ENCODE measurements around the gene CENPN. TPM values are rescaled to one million over a fixed set of nuclear protein-coding genes. Genes with fewer than 3 reads are reported as not detected.

Gene CENPN
- total and polyA plus RNA-seq, 10 of the 15 experiments (the other 5 are each of a cell fraction or from before 2014, with no cell fraction given): 39.8 to 143 (median 66.8) TPM

- Histone ChIP-seq H3K9me3 (replicated peaks; ENCODE audit: control insufficient read depth, insufficient read depth, low read length) (no peaks in the 10 kb centered on the region; the same call in 2 of the 3 replicates), H3K27ac (ENCODE audit: control insufficient read depth, insufficient read depth) (no peak overlapping the region), H3K79me2 (ENCODE audit: control insufficient read depth, insufficient read depth, low read length) (peaks cover 2% of the 10 kb centered on the region; the same call in 1 of the 2 replicates), H4K20me1 (ENCODE audit: control insufficient read depth, insufficient read depth) (no peaks in the 10 kb centered on the region), H3K4me1 (ENCODE audit: control insufficient read depth, insufficient read depth, low read length) (no peaks in the 10 kb centered on the region), H2AFZ (ENCODE audit: control insufficient read depth, low read depth, low read length) (no peak overlapping the region), H3K27me3 (replicated peaks in 1 of 2; ENCODE audit: control insufficient read depth in 2 of 2, insufficient read depth in 2 of 2, low read length in 1 of 2) (no peaks in the 10 kb centered on the region), H3K36me3 (ENCODE audit: control insufficient read depth in 2 of 2, insufficient read depth in 2 of 2, low read length in 1 of 2) (peaks cover 0 to 18% of the 10 kb centered on the region in 2 experiments; a peak in 1 of 4 replicates), H3K9ac (ENCODE audit: control insufficient read depth, insufficient read depth, low read length) (no peak overlapping the region), H3K4me2 (ENCODE audit: control insufficient read depth, insufficient read depth) (no peak overlapping the region), H3K4me3 (no peak overlapping the region)
- WGBS (ENCODE audit: insufficient coverage, insufficient replicate concordance, low lambda C conversion rate, missing lambda C conversion rate): 76% methylated on average over 2 of the region's 2 CpGs
- ChIA-PET CTCF (interaction anchor here (0.6 to 1.0 kb wide), 3 partner anchors 25 to 79 kb away, joined by 3 to 4 read pairs (median 3); no protein-coding TSS in a partner anchor), RAD21 (ENCODE audit: unreplicated experiment) (no interaction called here), SMC1A (ENCODE audit: uncharacterized antibody, unreplicated experiment) (no interaction called here), POLR2A (no interaction called here)
- BruUV-seq (replicated peaks): no TSS peak
- in situ Hi-C loops (cut with MboI) (no loop called here), intact Hi-C loops (cut with micrococcal nuclease; ENCODE audit: unreplicated experiment) (no loop called here)
- FAIRE-seq (no peak), DNase-seq (ENCODE audit: low read depth, low spot score) (no peak), ATAC-seq (no peak)
- TF ChIP-seq, protein P1, sequence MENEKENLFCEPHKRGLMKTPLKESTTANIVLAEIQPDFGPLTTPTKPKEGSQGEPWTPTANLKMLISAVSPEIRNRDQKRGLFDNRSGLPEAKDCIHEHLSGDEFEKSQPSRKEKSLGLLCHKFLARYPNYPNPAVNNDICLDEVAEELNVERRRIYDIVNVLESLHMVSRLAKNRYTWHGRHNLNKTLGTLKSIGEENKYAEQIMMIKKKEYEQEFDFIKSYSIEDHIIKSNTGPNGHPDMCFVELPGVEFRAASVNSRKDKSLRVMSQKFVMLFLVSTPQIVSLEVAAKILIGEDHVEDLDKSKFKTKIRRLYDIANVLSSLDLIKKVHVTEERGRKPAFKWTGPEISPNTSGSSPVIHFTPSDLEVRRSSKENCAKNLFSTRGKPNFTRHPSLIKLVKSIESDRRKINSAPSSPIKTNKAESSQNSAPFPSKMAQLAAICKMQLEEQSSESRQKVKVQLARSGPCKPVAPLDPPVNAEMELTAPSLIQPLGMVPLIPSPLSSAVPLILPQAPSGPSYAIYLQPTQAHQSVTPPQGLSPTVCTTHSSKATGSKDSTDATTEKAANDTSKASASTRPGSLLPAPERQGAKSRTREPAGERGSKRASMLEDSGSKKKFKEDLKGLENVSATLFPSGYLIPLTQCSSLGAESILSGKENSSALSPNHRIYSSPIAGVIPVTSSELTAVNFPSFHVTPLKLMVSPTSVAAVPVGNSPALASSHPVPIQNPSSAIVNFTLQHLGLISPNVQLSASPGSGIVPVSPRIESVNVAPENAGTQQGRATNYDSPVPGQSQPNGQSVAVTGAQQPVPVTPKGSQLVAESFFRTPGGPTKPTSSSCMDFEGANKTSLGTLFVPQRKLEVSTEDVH (IDR thresholded peaks at IDR 0.05; ENCODE audit: low read depth, partially characterized antibody): no peak
- TF ChIP-seq, protein P2, sequence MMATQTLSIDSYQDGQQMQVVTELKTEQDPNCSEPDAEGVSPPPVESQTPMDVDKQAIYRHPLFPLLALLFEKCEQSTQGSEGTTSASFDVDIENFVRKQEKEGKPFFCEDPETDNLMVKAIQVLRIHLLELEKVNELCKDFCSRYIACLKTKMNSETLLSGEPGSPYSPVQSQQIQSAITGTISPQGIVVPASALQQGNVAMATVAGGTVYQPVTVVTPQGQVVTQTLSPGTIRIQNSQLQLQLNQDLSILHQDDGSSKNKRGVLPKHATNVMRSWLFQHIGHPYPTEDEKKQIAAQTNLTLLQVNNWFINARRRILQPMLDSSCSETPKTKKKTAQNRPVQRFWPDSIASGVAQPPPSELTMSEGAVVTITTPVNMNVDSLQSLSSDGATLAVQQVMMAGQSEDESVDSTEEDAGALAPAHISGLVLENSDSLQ (IDR thresholded peaks at IDR 0.05): no peak
- no peak for TF ChIP-seq CHD4 (IDR thresholded peaks at IDR 0.05)
- TF ChIP-seq BHLHE40 (IDR thresholded peaks at IDR 0.05; ENCODE audit: borderline replicate concordance in 1 of 2, low read depth in 2 of 2, low read length in 1 of 2): no peak
- TF ChIP-seq YY1 (IDR thresholded peaks at IDR 0.05; ENCODE audit: low read depth, low read length): no peak
- no peak for TF ChIP-seq CHD1 (IDR thresholded peaks at IDR 0.05; ENCODE audit: low read depth, low read length)
- TF ChIP-seq ZNF217 (IDR thresholded peaks at IDR 0.05): no peak
- TF ChIP-seq TARDBP (IDR thresholded peaks at IDR 0.05; ENCODE audit: borderline replicate concordance): no peak
- TF ChIP-seq DPF2 (IDR thresholded peaks at IDR 0.05): no peak
- TF ChIP-seq HDAC6 (IDR thresholded peaks at IDR 0.05; ENCODE audit: unreplicated experiment): no peak
- no peak for TF ChIP-seq BMI1 (IDR thresholded peaks at IDR 0.05; ENCODE audit: borderline replicate concordance)
- TF ChIP-seq SMAD5 (IDR thresholded peaks at IDR 0.05; ENCODE audit: low read depth): no peak
- TF ChIP-seq MTA2 (IDR thresholded peaks at IDR 0.05; ENCODE audit: low read depth): no peak
- TF ChIP-seq NR2F1 (conservative IDR thresholded peaks at IDR 0.05): no peak
- TF ChIP-seq ZNF274 (IDR thresholded peaks at IDR 0.05; ENCODE audit: insufficient read depth, insufficient read length): no peak
These were observed 35.8 kb downstream of the CENPN start for GRCh38 chr16:81042821-81043220.

Measured in GM12878 (cell line).